GM21786 (cell line): ENCODE measurements around the gene KIAA0232.
"Not testable (repeated sequence)": the region's sequence is repeated elsewhere in the genome, so short reads cannot be mapped to it uniquely, and the experiment has no call there.

Source experiments
- ATAC-seq: cut with Tn5 transposase; IDR thresholded peaks from one replicate; pipeline ENCODE4 v1.9.1; 2021; ENCODE audit not compliant: unreplicated experiment

Gene KIAA0232

GRCh38 chr4:6755088-6755753, 27.3 kb upstream of the KIAA0232 start:
- no peak for ATAC-seq

DNA sequence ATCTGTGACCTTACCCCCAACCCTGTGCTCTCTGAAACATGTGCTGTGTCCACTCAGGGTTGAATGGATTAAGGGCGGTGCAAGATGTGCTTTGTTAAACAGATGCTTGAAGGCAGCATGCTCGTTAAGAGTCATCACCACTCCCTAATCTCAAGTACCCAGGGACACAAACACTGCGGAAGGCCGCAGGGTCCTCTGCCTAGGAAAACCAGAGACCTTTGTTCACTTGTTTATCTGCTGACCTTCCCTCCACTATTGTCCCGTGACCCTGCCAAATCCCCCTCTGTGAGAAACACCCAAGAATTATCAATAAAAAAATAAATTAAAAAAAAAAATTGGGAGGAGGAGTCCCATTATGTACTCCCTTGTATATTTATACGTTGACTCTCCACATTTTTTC, 26.2 kb upstream of the KIAA0232 start:
- ATAC-seq = not testable (repeated sequence)

- no peak for ATAC-seq
Observed at GRCh38 chr4:6758728-6759127, 23.8 kb upstream of the KIAA0232 start.

GRCh38 chr4:6760865-6761264, 21.7 kb upstream of the KIAA0232 start:
- no peak for ATAC-seq

DNA sequence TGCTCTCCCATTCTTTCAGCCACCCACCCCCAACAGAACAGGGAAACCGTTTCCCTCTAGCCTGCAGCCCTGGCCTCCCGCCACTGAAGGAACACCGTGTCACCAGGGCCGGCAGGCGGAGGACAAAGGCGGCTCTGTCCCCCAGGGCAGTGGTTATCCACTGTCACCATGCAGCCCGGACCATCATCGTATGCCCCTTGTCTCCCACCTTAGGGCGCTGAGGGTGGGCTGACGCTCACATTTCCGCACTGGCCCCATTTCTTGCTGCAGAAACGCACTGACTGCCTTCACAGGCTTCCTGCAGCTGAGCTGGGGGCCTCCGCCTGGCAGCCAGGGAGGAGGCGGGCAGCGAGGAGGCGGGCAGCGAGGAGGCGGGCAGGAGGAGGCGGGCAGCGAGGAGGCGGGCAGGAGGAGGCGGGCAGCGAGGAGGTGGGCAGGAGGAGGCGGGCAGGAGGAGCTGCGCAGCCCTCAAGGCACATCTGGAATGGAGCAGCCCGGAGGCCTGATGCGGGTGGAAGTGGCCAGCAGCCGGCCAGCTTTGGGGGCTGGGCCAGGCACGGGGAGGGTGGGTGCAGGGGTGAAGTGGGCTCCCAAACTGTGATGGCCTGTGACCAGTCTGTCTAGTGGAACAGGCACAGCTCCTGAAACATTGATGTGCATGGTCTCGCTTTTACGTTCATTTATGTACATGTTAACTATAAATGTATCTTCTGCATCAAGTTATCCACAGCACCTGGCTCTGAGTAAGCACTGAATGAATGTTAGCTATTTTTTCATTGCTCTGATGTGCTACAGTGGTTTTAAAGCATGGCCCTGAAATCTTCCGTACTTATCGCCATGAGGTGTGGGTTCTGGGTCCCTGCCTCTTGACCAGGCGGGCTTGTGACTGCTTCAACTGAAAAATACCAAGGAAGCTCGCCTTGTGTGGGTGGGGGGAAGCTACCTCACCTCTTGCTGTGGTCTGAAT, 20.6 kb upstream of the KIAA0232 start:
- no peak for ATAC-seq

- ATAC-seq = no peak
Observed at GRCh38 chr4:6763330-6763851, 19.1 kb upstream of the KIAA0232 start.

- no peak for ATAC-seq
Observed at GRCh38 chr4:6764976-6765620, 17.4 kb upstream of the KIAA0232 start.

DNA sequence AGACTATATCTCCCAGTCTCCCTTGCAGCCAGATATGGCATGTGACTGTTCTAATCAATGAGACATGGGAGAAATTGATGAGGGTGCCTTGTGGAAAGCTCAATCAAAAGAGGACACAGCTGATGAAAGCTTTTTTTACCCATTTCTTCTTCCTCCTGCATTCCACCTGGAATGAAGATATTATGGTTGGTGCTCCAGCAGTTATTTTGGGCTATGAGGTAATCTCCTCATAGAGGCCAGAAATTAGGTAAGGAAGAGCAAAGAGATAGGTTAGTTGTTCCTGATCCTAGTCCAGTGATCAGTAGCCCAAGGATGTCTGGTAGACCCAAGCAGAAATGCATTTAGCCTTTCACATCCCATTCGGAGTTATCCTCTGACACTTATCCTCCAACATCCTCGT, 16.8 kb upstream of the KIAA0232 start:
- no peak for ATAC-seq

DNA sequence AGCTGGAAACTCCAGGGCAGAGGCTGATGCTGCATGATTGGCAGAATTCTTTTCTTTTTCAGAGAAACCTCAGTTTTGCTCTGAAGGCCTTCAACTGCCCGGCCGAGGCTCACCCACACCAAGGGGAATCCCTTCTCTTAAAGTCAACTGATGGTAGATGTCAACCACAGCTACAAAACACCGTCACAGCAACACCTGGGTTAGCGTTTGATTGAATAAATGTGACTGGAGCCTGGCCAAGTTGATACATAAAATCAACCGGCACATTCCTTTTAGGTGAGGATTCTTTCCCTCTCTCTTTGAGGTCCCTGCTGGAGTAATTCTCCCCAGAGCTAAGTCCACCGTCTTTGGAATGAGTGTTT, 15.2 kb upstream of the KIAA0232 start:
- no peak for ATAC-seq

GRCh38 chr4:6767748-6768538, 14.6 kb upstream of the KIAA0232 start:
- no peak for ATAC-seq

DNA sequence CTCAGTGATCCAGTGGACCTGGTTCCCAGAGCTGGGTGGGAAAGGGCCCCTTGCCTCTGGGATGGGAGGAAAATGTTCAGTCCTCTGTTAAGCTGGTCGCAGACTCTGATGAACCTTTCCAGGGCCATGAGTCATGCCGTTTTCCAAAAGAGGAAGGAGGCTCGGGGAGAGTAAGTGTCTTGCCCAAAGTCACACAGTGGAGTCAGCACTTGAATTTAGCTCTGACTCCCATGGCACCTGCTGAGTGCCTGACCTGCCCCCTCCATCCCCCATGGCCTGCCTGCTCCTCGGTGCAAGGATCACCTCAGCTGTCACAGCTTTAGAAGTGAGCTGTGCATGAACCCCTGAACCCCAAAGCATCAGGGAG, 14.0 kb upstream of the KIAA0232 start:
- ATAC-seq = no peak

GRCh38 chr4:6769233-6769988, 13.1 kb upstream of the KIAA0232 start:
- no peak for ATAC-seq

DNA sequence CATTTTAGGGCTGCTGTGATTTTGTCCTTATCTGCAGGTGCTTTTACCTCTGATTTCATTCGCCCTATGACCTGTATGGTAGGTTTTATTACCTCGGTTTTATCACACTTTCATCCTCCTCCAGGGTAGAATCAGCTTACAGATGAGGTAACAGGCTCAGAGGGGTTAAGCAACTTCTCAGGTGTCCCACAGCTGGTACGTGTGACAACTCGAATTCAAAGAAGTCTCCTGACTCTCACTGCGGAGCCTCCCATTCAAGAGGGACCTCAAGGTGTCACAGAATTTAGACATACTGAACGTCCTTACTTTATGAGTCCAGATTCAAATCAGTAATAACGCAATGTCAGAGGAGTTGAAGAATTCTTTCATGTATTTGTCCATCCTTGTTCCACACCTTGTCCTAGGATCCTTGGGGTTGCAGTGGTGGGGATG, 12.5 kb upstream of the KIAA0232 start:
- ATAC-seq = no peak

DNA sequence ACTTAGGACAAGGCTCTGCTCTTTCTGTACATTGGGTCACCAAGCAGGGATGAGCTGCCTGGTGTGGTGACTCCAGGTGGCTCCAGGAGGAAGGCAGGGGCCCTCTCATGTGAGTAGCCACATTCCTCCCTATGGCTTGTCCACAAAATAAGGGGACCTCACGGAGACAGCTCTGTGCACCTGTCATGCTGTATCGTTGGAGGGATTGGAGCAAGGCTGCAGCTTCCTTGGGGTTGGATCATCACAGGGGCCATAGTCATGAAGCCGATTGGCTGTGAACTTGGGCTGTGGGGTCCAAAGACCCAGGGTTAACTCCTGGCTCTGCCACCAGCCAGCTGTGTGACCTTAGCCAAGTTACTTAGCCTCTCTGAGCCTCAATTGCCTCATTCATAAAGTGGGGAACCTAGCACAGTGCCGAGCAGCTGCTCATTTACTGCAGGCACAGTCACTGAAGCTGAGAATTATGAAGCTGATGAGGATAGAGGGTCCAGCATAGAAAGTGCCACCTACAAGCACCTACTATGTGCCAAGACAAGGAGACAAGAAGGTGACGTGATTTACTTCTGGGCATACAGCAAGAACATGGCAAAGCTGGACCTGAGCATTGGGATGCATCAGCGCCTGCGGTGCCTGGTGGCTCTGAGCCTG, 11.8 kb upstream of the KIAA0232 start:
- ATAC-seq = no peak

- ATAC-seq = no peak
Observed at GRCh38 chr4:6771229-6771671, 11.3 kb upstream of the KIAA0232 start.

GRCh38 chr4:6772223-6772928, 10.2 kb upstream of the KIAA0232 start:
- no peak for ATAC-seq

DNA sequence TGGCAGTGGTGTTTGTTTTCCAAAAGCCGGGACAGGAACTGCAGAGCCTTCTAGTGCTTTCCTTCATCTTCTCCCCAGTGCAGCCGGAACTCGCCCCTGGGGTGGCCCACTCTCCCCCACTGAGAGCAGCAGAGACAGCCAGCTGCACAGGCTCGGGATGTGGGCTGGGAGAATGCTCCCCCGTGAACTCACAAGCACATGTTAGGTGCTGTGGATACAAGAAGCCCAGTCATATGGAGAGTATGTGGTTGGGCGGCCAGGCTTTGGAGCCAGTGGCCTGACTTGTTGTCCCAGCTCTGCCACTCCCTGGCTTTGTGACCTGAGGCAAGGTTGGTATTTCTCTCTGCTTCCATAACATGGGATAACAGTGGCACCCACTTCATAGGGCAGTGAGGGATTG, 9.4 kb upstream of the KIAA0232 start:
- no peak for ATAC-seq

DNA sequence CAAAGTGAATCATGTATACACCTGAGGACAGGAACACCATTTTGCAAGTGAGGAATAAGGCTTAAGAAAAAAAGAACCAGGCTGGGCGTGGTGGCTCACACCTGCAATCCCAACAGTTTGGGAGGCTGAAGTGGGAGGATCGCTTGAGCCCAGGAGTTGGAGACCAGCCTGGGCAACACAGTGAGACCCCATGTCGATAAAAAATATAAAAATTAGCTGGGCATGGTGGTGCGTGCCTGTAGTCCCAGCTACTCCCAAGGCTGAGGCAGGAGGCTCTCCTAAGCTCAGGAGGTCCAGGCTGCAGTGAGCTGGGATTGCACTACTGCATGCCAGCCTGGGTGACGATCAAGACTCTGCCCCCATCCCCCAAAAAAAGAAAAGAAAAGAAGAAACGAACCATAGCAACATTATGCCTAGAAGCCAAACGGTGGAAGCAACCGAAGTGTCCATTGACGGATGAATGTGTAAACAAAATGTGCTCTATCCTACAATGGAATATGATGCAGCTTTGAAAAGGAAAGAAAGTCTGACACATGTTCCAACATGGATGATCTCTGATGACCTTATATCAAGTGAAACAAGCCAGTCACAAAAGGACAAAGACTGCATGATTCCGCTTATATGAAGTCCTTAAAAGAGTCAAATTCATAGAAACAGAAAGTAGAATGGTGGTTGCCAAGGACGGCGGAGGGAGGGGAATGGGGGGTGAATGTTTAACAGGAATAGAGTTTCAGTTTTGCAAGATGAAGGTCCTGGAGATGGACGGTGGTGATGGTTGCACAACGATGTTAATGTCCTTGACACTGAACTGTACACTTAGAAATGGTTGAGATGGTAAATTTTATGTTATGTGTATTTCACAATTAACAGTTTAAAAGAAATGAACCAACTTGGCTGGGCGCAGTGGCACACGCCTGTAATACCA, 8.6 kb upstream of the KIAA0232 start:
- ATAC-seq = no peak
